Measurements from ENCODE around the gene KIT. TPM values are rescaled to one million over a fixed set of nuclear protein-coding genes. Genes with fewer than 3 reads are reported as not detected.

The KIT gene
- total and polyA plus RNA-seq, 10 of the 15 experiments (the other 5 are each of a cell fraction or from before 2014, with no cell fraction given) = 0.01 to 0.03 TPM; not detected in 8

DNA sequence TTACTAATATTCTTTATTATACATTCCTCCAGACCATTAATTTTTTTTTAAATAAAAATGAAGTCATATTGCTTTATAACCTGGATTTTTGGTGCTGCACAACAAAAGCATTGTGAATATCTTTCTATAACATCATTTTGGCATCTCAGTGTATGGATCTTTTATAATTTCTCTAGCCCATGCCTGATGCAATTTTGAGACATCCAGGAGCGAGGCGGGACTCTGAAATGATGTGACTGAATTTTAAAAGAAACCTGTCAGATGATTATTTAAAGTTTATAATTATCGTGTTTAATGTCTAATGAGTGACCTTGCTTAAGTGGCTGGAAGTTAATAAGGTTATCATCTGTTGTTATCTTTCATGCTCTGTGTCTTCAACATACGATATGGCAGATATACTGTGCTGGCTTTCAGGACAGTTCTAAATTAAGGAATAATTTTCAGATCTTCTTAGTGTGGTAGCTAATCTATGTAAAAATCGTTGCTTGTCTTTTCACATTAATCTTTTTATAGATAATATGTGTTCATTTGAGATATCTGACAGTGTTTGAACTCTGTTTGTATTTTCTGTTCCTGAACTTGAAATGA is 58.8 kb downstream of the KIT start (continued):
- TF ChIP-seq, protein P1, sequence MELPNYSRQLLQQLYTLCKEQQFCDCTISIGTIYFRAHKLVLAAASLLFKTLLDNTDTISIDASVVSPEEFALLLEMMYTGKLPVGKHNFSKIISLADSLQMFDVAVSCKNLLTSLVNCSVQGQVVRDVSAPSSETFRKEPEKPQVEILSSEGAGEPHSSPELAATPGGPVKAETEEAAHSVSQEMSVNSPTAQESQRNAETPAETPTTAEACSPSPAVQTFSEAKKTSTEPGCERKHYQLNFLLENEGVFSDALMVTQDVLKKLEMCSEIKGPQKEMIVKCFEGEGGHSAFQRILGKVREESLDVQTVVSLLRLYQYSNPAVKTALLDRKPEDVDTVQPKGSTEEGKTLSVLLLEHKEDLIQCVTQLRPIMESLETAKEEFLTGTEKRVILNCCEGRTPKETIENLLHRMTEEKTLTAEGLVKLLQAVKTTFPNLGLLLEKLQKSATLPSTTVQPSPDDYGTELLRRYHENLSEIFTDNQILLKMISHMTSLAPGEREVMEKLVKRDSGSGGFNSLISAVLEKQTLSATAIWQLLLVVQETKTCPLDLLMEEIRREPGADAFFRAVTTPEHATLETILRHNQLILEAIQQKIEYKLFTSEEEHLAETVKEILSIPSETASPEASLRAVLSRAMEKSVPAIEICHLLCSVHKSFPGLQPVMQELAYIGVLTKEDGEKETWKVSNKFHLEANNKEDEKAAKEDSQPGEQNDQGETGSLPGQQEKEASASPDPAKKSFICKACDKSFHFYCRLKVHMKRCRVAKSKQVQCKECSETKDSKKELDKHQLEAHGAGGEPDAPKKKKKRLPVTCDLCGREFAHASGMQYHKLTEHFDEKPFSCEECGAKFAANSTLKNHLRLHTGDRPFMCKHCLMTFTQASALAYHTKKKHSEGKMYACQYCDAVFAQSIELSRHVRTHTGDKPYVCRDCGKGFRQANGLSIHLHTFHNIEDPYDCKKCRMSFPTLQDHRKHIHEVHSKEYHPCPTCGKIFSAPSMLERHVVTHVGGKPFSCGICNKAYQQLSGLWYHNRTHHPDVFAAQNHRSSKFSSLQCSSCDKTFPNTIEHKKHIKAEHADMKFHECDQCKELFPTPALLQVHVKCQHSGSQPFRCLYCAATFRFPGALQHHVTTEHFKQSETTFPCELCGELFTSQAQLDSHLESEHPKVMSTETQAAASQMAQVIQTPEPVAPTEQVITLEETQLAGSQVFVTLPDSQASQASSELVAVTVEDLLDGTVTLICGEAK (IDR thresholded peaks at IDR 0.05; ENCODE audit: borderline replicate concordance) = no peak

DNA sequence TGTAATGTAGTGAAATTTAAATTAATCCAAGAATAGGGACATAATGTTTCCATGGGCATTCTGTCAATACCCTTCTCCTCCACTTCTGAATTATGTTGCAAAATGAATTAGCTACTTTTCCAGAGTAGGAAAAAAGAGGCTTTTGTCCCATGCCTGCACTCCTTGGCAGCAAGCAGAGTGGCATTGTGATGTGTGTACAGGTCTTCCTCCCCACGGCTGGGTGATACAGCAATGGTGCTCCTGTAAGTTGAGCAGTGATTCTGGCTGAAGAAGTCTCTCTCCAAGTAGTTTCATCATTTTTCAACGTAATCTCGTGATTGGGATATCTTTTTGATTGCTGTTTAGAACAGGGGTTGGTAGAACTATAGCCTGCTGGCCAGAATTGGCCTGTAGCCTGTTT is 59.9 kb downstream of the KIT start:
- FAIRE-seq = no peak
- Histone ChIP-seq H3K4me3 (no peak overlapping the region), H3K4me1 (ENCODE audit: control insufficient read depth, insufficient read depth, low read length) (no peaks in the 10 kb centered on the region), H3K9ac (ENCODE audit: control insufficient read depth, insufficient read depth, low read length) (no peak overlapping the region), H3K27me3 (replicated peaks in 1 of 2; ENCODE audit: control insufficient read depth in 2 of 2, insufficient read depth in 2 of 2, low read length in 1 of 2) (no peaks in the 10 kb centered on the region; a peak in 1 of 4 replicates), H2AFZ (ENCODE audit: control insufficient read depth, low read depth, low read length) (no peak overlapping the region), H4K20me1 (ENCODE audit: control insufficient read depth, insufficient read depth) (no peaks in the 10 kb centered on the region), H3K9me3 (replicated peaks; ENCODE audit: control insufficient read depth, insufficient read depth, low read length) (no peaks in the 10 kb centered on the region), H3K79me2 (ENCODE audit: control insufficient read depth, insufficient read depth, low read length) (no peaks in the 10 kb centered on the region), H3K4me2 (ENCODE audit: control insufficient read depth, insufficient read depth) (no peak overlapping the region), H3K36me3 (ENCODE audit: control insufficient read depth in 2 of 2, insufficient read depth in 2 of 2, low read length in 1 of 2) (no peaks in the 10 kb centered on the region), H3K27ac (ENCODE audit: control insufficient read depth, insufficient read depth) (no peak overlapping the region)
- ChIA-PET SMC1A (ENCODE audit: uncharacterized antibody, unreplicated experiment) (no interaction called here), CTCF (no interaction called here), POLR2A (interaction anchor here (0.5 kb wide), 2 partner anchors 14 to 594 kb away, joined by 3 to 8 read pairs; no protein-coding TSS in a partner anchor), RAD21 (ENCODE audit: unreplicated experiment) (no interaction called here)
- WGBS (ENCODE audit: insufficient coverage, insufficient replicate concordance, low lambda C conversion rate, missing lambda C conversion rate) = 15% methylated on average over 3 of the region's 3 CpGs
- intact Hi-C loops (cut with micrococcal nuclease; ENCODE audit: unreplicated experiment) = no loop called here
- ATAC-seq = no peak
- in situ Hi-C loops (cut with MboI) = no loop called here
- no TSS peak for BruUV-seq (replicated peaks)
- DNase-seq (ENCODE audit: low read depth, low spot score) = no peak
- TF ChIP-seq, protein P2, sequence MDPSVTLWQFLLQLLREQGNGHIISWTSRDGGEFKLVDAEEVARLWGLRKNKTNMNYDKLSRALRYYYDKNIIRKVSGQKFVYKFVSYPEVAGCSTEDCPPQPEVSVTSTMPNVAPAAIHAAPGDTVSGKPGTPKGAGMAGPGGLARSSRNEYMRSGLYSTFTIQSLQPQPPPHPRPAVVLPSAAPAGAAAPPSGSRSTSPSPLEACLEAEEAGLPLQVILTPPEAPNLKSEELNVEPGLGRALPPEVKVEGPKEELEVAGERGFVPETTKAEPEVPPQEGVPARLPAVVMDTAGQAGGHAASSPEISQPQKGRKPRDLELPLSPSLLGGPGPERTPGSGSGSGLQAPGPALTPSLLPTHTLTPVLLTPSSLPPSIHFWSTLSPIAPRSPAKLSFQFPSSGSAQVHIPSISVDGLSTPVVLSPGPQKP (IDR thresholded peaks at IDR 0.05; ENCODE audit: low read depth, low read length) = no peak
- TF ChIP-seq, protein P3, sequence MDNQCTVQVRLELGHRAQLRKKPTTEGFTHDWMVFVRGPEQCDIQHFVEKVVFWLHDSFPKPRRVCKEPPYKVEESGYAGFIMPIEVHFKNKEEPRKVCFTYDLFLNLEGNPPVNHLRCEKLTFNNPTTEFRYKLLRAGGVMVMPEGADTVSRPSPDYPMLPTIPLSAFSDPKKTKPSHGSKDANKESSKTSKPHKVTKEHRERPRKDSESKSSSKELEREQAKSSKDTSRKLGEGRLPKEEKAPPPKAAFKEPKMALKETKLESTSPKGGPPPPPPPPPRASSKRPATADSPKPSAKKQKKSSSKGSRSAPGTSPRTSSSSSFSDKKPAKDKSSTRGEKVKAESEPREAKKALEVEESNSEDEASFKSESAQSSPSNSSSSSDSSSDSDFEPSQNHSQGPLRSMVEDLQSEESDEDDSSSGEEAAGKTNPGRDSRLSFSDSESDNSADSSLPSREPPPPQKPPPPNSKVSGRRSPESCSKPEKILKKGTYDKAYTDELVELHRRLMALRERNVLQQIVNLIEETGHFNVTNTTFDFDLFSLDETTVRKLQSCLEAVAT (IDR thresholded peaks at IDR 0.05) = no peak
- TF ChIP-seq, protein P4, sequence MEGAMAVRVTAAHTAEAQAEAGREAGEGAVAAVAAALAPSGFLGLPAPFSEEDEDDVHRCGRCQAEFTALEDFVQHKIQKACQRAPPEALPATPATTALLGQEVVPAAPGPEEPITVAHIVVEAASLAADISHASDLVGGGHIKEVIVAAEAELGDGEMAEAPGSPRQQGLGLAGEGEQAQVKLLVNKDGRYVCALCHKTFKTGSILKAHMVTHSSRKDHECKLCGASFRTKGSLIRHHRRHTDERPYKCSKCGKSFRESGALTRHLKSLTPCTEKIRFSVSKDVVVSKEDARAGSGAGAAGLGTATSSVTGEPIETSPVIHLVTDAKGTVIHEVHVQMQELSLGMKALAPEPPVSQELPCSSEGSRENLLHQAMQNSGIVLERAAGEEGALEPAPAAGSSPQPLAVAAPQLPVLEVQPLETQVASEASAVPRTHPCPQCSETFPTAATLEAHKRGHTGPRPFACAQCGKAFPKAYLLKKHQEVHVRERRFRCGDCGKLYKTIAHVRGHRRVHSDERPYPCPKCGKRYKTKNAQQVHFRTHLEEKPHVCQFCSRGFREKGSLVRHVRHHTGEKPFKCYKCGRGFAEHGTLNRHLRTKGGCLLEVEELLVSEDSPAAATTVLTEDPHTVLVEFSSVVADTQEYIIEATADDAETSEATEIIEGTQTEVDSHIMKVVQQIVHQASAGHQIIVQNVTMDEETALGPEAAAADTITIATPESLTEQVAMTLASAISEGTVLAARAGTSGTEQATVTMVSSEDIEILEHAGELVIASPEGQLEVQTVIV (IDR thresholded peaks at IDR 0.05; ENCODE audit: borderline replicate concordance, partially characterized antibody) = no peak
- TF ChIP-seq, protein P5, sequence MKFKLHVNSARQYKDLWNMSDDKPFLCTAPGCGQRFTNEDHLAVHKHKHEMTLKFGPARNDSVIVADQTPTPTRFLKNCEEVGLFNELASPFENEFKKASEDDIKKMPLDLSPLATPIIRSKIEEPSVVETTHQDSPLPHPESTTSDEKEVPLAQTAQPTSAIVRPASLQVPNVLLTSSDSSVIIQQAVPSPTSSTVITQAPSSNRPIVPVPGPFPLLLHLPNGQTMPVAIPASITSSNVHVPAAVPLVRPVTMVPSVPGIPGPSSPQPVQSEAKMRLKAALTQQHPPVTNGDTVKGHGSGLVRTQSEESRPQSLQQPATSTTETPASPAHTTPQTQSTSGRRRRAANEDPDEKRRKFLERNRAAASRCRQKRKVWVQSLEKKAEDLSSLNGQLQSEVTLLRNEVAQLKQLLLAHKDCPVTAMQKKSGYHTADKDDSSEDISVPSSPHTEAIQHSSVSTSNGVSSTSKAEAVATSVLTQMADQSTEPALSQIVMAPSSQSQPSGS (IDR thresholded peaks at IDR 0.05; ENCODE audit: low read length) = no peak

All from GM12878 (cell line).